PFSK-1 (cell line): ENCODE data around the gene IKZF1.

Experiments used
- FOXP2 ChIP-seq: optimal IDR thresholded peaks from 2 replicates; pipeline ENCODE3; 2011; ENCODE audit warnings: borderline replicate concordance, control low read depth, inconsistent platforms; ENCODE audit not compliant: insufficient read depth; ENCODE audit errors: extremely low read length, extremely low read depth
- POLR2AphosphoS5 ChIP-seq: IDR thresholded peaks from 2 replicates; pipeline ENCODE4 v1.6.1; 2012; ENCODE audit warnings: low read depth, mild to moderate bottlenecking, control low read depth, low read length, moderate library complexity
- SIN3A ChIP-seq: IDR thresholded peaks from 2 replicates; pipeline ENCODE4 v1.6.1; 2012; ENCODE audit warnings: mild to moderate bottlenecking, low read length, moderate library complexity, borderline replicate concordance; ENCODE audit not compliant: insufficient read depth
- TAF1 ChIP-seq: IDR thresholded peaks from 2 replicates; pipeline ENCODE4 v1.6.1; 2012; ENCODE audit warnings: low read length, control low read depth, borderline replicate concordance; ENCODE audit not compliant: insufficient read depth
- TF ChIP-seq, protein P1 (sequence below), 2 experiments: IDR thresholded peaks; 2 replicates each; pipeline versions ENCODE4 v1.6.1 to v1.8.0; 2011 to 2012; ENCODE audit warnings: low read depth in 2 of 2, low read length in 2 of 2, control low read depth in 1 of 2, inconsistent platforms in 1 of 2, mild to moderate bottlenecking in 1 of 2, moderate library complexity in 1 of 2; ENCODE audit not compliant: insufficient read depth in 1 of 2

IKZF1 gene

DNA sequence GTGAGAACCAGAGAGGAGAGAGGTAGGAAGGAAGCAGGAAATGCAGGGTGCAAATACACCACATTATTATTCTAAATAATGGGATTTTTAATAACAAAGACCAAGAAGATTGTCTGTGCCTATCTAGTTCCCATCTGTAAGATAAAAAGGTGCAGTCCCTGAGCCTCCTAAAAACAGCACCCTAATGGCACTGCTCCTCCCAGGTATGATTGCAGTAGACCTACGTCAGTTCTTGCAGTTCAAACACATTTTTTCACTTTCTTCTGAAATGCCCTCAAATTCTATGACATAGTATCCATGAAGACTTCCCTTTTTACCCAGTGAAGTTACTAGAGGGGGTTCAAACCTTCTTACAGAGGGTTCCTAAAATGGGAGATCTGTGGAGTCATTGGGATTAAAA is 75.0 kb downstream of the IKZF1 start:
- no peak for TF ChIP-seq TAF1
- TF ChIP-seq, protein P1, sequence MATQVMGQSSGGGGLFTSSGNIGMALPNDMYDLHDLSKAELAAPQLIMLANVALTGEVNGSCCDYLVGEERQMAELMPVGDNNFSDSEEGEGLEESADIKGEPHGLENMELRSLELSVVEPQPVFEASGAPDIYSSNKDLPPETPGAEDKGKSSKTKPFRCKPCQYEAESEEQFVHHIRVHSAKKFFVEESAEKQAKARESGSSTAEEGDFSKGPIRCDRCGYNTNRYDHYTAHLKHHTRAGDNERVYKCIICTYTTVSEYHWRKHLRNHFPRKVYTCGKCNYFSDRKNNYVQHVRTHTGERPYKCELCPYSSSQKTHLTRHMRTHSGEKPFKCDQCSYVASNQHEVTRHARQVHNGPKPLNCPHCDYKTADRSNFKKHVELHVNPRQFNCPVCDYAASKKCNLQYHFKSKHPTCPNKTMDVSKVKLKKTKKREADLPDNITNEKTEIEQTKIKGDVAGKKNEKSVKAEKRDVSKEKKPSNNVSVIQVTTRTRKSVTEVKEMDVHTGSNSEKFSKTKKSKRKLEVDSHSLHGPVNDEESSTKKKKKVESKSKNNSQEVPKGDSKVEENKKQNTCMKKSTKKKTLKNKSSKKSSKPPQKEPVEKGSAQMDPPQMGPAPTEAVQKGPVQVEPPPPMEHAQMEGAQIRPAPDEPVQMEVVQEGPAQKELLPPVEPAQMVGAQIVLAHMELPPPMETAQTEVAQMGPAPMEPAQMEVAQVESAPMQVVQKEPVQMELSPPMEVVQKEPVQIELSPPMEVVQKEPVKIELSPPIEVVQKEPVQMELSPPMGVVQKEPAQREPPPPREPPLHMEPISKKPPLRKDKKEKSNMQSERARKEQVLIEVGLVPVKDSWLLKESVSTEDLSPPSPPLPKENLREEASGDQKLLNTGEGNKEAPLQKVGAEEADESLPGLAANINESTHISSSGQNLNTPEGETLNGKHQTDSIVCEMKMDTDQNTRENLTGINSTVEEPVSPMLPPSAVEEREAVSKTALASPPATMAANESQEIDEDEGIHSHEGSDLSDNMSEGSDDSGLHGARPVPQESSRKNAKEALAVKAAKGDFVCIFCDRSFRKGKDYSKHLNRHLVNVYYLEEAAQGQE (IDR thresholded peaks at IDR 0.05; ENCODE audit: insufficient read depth in 1 of 2, low read depth in 2 of 2, low read length in 2 of 2): no peak
- no peak for TF ChIP-seq SIN3A
- no peak for TF ChIP-seq POLR2AphosphoS5
- no peak for TF ChIP-seq FOXP2

DNA sequence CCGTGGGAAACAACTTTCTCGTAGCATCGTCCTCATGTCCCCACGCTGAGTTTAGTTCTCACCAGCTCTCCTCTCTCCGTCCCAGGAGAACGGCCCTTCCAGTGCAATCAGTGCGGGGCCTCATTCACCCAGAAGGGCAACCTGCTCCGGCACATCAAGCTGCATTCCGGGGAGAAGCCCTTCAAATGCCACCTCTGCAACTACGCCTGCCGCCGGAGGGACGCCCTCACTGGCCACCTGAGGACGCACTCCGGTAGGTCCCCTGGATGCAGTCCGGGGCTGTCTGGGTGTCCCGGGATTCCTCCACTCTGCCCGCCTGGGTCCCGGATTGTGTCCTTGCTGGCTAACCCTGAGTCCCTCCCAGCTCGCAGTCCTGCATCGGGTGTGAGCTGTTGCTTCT is 77.9 kb downstream of the IKZF1 start:
- TF ChIP-seq TAF1: no peak
- TF ChIP-seq POLR2AphosphoS5: no peak

DNA sequence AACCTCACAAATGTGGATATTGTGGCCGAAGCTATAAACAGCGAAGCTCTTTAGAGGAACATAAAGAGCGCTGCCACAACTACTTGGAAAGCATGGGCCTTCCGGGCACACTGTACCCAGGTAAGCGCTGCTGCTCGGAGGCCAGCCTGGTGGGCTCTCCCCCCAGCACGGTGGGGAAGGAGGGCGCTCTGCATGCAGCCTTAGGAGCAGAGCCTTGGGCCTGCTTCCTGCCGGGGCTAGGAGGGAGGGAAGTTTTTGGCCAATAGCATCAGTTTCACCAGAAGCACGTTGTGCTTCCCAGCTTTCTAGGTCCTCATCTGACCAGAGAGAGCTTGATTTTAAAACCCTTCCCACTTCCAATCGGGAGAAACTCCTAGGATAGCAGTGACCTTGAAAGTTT is 82.8 kb downstream of the IKZF1 start:
- TF ChIP-seq FOXP2 (no peak), SIN3A (no peak), POLR2AphosphoS5 (no peak), TAF1 (no peak)
- TF ChIP-seq, protein P1 (IDR thresholded peaks at IDR 0.05; ENCODE audit: insufficient read depth in 1 of 2, low read depth in 2 of 2, low read length in 2 of 2): no peak

DNA sequence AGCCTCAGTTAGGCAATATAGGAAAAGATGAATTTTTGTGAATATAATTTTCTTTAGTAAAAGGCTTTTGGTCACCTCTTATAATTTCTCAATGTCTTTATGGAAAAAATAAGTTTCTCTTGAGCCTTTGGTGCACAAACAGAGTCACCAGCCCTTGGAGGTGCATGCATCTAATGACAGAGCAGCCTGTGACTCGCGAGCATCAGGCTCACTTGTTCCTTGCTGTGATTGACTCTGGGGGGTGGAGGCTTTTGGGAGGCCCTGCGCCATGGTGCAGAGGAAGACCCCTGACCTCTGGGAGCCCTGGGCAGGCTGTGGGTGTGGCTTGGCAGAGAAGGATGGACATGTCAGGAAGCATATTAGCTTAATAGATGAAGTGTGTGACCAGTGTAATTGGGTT is 85.4 kb downstream of the IKZF1 start:
- TF ChIP-seq, protein P1 (IDR thresholded peaks at IDR 0.05; ENCODE audit: insufficient read depth in 1 of 2, low read depth in 2 of 2, low read length in 2 of 2): no peak
- no peak for TF ChIP-seq SIN3A
- TF ChIP-seq TAF1: no peak
- TF ChIP-seq POLR2AphosphoS5: no peak
- TF ChIP-seq FOXP2: no peak

DNA sequence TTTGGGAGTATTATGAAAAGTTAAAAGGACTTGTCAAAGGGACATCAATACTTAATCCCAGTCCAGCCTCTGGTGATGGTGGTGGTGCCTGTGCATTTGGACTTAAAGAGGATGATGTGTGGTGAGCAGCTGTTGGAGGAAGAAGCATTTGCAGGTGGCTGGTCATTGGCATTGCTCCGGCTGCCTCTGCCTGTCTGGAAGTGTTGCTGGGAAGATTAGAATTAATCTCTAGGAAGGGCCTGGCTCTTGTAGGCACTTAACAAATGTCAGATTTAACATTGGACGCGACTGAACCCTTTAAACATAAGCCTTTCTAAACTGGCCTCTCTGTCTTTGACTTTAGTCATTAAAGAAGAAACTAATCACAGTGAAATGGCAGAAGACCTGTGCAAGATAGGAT is 86.9 kb downstream of the IKZF1 start:
- TF ChIP-seq TAF1 (no peak), SIN3A (no peak), FOXP2 (no peak), POLR2AphosphoS5 (no peak)
- TF ChIP-seq, protein P1 (IDR thresholded peaks at IDR 0.05; ENCODE audit: insufficient read depth in 1 of 2, low read depth in 2 of 2, low read length in 2 of 2): no peak
